Stimulated activated CD8-positive, alpha-beta memory T cell treated with anti-CD3 and anti-CD28 coated beads, Interleukin-2, amount 100 ng/mL, for 1 hour (primary cell): ENCODE results near the gene SLC35F6.

Experiments
- DNase-seq, 2 donors: peaks; one replicate each; pipeline ENCODE4 v3.0.0-alpha.2; 2020; ENCODE audit warnings: low read depth in 2 of 2

Gene SLC35F6

GRCh38 chr2:26822877-26823276 is 58.8 kb downstream of the SLC35F6 start:
- DNase-seq, result no peak
